Astrocyte (in vitro differentiated cells and primary cell): ENCODE data around the gene SOAT2. TPM values are rescaled to one million over a fixed set of nuclear protein-coding genes. Genes with fewer than 3 reads are reported as not detected.

ENCODE experiments used
- DNase-seq: peaks from one replicate; pipeline ENCODE4 v3.0.0-alpha.2; 2010; ENCODE audit warnings: low read depth
- FAIRE-seq: peaks from 2 replicates; lab custom pipeline; 2011; peaks lifted over from hg19 to GRCh38; lab: Jason Lieb, UNC
- H2AFZ ChIP-seq: 2 replicates; pipeline ENCODE4 v1.6.0; 2012; ENCODE audit warnings: low read depth, low read length, inconsistent platforms
- H3K27ac ChIP-seq: 2 replicates; pipeline ENCODE4 v1.5.1; 2011; ENCODE audit warnings: low read depth, low read length, inconsistent platforms
- H3K27me3 ChIP-seq: 2 replicates; pipeline ENCODE4 v1.6.0; 2011; ENCODE audit warnings: low read length, inconsistent platforms; ENCODE audit not compliant: insufficient read depth
- H3K36me3 ChIP-seq: 2 replicates; pipeline ENCODE4 v1.5.1; 2011; ENCODE audit warnings: low read length, inconsistent platforms; ENCODE audit not compliant: insufficient read depth
- H3K4me1 ChIP-seq: 2 replicates; pipeline ENCODE4 v1.5.1; 2011; ENCODE audit warnings: low read length, inconsistent platforms; ENCODE audit not compliant: insufficient read depth
- H3K4me2 ChIP-seq: 2 replicates; pipeline ENCODE4 v1.6.0; 2012; ENCODE audit warnings: low read length, inconsistent platforms
- H3K4me3 ChIP-seq: 2 replicates; pipeline ENCODE4 v1.5.1; 2011; ENCODE audit warnings: low read depth, mild to moderate bottlenecking, low read length, inconsistent platforms; ENCODE audit not compliant: insufficient read depth
- H3K79me2 ChIP-seq: 2 replicates; pipeline ENCODE4 v1.6.0; 2012; ENCODE audit warnings: mild to moderate bottlenecking, low read length, inconsistent platforms; ENCODE audit not compliant: insufficient read depth
- H3K9ac ChIP-seq: 2 replicates; pipeline ENCODE4 v1.6.0; 2012; ENCODE audit warnings: mild to moderate bottlenecking, low read length, inconsistent platforms
- H3K9me3 ChIP-seq: 2 replicates; pipeline ENCODE4 v1.5.1; 2012; ENCODE audit warnings: low read depth, mild to moderate bottlenecking, low read length, inconsistent platforms; ENCODE audit not compliant: insufficient read depth
- H4K20me1 ChIP-seq: 2 replicates; pipeline ENCODE4 v1.6.0; 2012; ENCODE audit warnings: low read length, inconsistent platforms; ENCODE audit not compliant: insufficient read depth
- H3K27ac Mint-ChIP-seq: one replicate; pipeline ENCODE4 v1.8.0; 2021; ENCODE audit warnings: mild to moderate bottlenecking, mixed read lengths; ENCODE audit not compliant: unreplicated experiment
- H3K27me3 Mint-ChIP-seq: one replicate; pipeline ENCODE4 v1.8.0; 2021; ENCODE audit warnings: low read depth, mixed read lengths; ENCODE audit not compliant: unreplicated experiment
- H3K36me3 Mint-ChIP-seq: one replicate; pipeline ENCODE4 v1.8.0; 2021; ENCODE audit warnings: low read depth, mixed read lengths; ENCODE audit not compliant: unreplicated experiment
- H3K4me1 Mint-ChIP-seq: one replicate; pipeline ENCODE4 v1.8.0; 2021; ENCODE audit warnings: low read depth, mixed read lengths; ENCODE audit not compliant: unreplicated experiment
- H3K4me3 Mint-ChIP-seq: one replicate; pipeline ENCODE4 v1.8.0; 2021; ENCODE audit warnings: mild to moderate bottlenecking, moderate library complexity, mixed read lengths; ENCODE audit not compliant: unreplicated experiment
- H3K9me3 Mint-ChIP-seq: one replicate; pipeline ENCODE4 v1.8.0; 2021; ENCODE audit warnings: mild to moderate bottlenecking, mixed read lengths; ENCODE audit not compliant: unreplicated experiment
- CTCF ChIP-seq: IDR thresholded peaks from 2 replicates; pipeline ENCODE4 v1.5.1; 2011; ENCODE audit warnings: low read depth, mild to moderate bottlenecking, inconsistent platforms, low read length, moderate library complexity; ENCODE audit not compliant: insufficient read depth
- EZH2 ChIP-seq: IDR thresholded peaks from 2 replicates; pipeline ENCODE4 v1.6.1; 2012; ENCODE audit warnings: mild to moderate bottlenecking, low read length, inconsistent platforms; ENCODE audit not compliant: insufficient read depth
- total RNA-seq: library from RNA; stranded (reverse); gene quantifications from 2 replicates; pipeline ENCODE4 v1.2.1, GENCODE V29; 2021

Gene SOAT2
- total RNA-seq, 1 donor from 2014 or later: not detected

GRCh38 chr12:53097207-53097563, 6.1 kb upstream of the SOAT2 start:
- Mint-ChIP-seq H3K9me3 (peaks cover 2% of the 10 kb centered on the region), H3K4me1 (peaks cover 23% of the 10 kb centered on the region)

GRCh38 chr12:53097564-53098353, 5.5 kb upstream of the SOAT2 start, which contains the start of gene IGFBP6:
IGFBP6 (plus strand) TSS chr12:53097667; CDS start chr12:53097718, 51 bp downstream.
- FAIRE-seq (no peak), DNase-seq (peak; percentile 34)
- Histone ChIP-seq H3K79me2 (no peaks in the 10 kb centered on the region), H3K27ac (peak within 1 kb of the TSS; percentile 88), H3K4me3 (peak within 1 kb of the TSS; percentile 65), H3K4me2 (peak within 1 kb of the TSS; percentile 96), H4K20me1 (no peaks in the 10 kb centered on the region), H3K27me3 (no peaks in the 10 kb centered on the region), H2AFZ (peak within 1 kb of the TSS; percentile 85), H3K9ac (peak within 1 kb of the TSS; percentile 82), H3K36me3 (no peaks in the 10 kb centered on the region), H3K9me3 (no peaks in the 10 kb centered on the region), H3K4me1 (peaks cover 31% of the 10 kb centered on the region)
- no peak for TF ChIP-seq EZH2
- TF ChIP-seq CTCF: no peak
- peak within 1 kb of the TSS; percentile 27 for H3K27ac Mint-ChIP-seq
- peaks cover 24% of the 10 kb centered on the region for H3K27me3 Mint-ChIP-seq
- H3K4me1 Mint-ChIP-seq: peaks cover 23% of the 10 kb centered on the region
- H3K9me3 Mint-ChIP-seq: peaks cover 2% of the 10 kb centered on the region
- no peaks in the 10 kb centered on the region for H3K36me3 Mint-ChIP-seq
- peak within 1 kb of the TSS; percentile 85 for H3K4me3 Mint-ChIP-seq

More at GRCh38 chr12:53097207-53097563, 6.1 kb upstream of the SOAT2 start:
- Histone ChIP-seq H3K9me3 (no peaks in the 10 kb centered on the region), H3K9ac (peak overlapping the region; percentile 82), H3K36me3 (no peaks in the 10 kb centered on the region), H2AFZ (peak overlapping the region; percentile 85), H3K4me3 (peak overlapping the region; percentile 65), H3K27me3 (no peaks in the 10 kb centered on the region), H3K27ac (peak overlapping the region; percentile 88), H3K79me2 (no peaks in the 10 kb centered on the region), H3K4me2 (peak overlapping the region; percentile 96), H4K20me1 (no peaks in the 10 kb centered on the region), H3K4me1 (peaks cover 31% of the 10 kb centered on the region)
- Mint-ChIP-seq H3K36me3 (no peaks in the 10 kb centered on the region), H3K4me3 (peak overlapping the region; percentile 78), H3K27ac (peak overlapping the region; percentile 7), H3K27me3 (peaks cover 22% of the 10 kb centered on the region)
- FAIRE-seq: no peak
- no peak for TF ChIP-seq EZH2
- TF ChIP-seq CTCF: no peak
- peak; percentile 39 for DNase-seq
